Karpas-422 (cell line): ENCODE data around the gene RAPGEF5. TPM values are rescaled to one million over a fixed set of nuclear protein-coding genes. Genes with fewer than 3 reads are reported as not detected.

ENCODE experiments used
- DNase-seq: peaks from one replicate; pipeline ENCODE4 v3.0.0-alpha.2; 2015
- H2AFZ ChIP-seq: fragments of 200-600 bp; sonication (generic); 2 replicates; pipeline ENCODE4 v1.6.1; 2014; ENCODE audit warnings: antibody characterized with exemption, low read length, mixed read lengths
- H3K27ac ChIP-seq: fragments of 200-600 bp; sonication (generic); 2 replicates; pipeline ENCODE4 v1.5.1; 2014; ENCODE audit warnings: mild to moderate bottlenecking, low read length, moderate library complexity
- H3K27me3 ChIP-seq: fragments of 200-600 bp; sonication (generic); 2 replicates; pipeline ENCODE4 v1.6.1; 2014; ENCODE audit warnings: low read length, mixed read lengths
- H3K36me3 ChIP-seq: fragments of 200-600 bp; sonication (generic); 2 replicates; pipeline ENCODE4 v1.6.1; 2014; ENCODE audit warnings: low read length, mixed read lengths; ENCODE audit not compliant: insufficient read depth
- H3K4me1 ChIP-seq: fragments of 200-600 bp; sonication (generic); 2 replicates; pipeline ENCODE4 v1.6.1; 2014; ENCODE audit warnings: mild to moderate bottlenecking, low read length, mixed read lengths
- H3K4me2 ChIP-seq: fragments of 200-600 bp; sonication (generic); 2 replicates; pipeline ENCODE4 v1.6.1; 2014; ENCODE audit warnings: low read length, low read depth, mild to moderate bottlenecking; ENCODE audit not compliant: poor library complexity, severe bottlenecking
- H3K4me3 ChIP-seq: fragments of 200-600 bp; sonication (generic); 2 replicates; pipeline ENCODE4 v1.5.1; 2014; ENCODE audit warnings: mild to moderate bottlenecking, antibody characterized with exemption, low read length, mixed read lengths
- H3K79me2 ChIP-seq: fragments of 200-600 bp; sonication (generic); 2 replicates; pipeline ENCODE4 v1.6.1; 2014; ENCODE audit warnings: mild to moderate bottlenecking, low read length, mixed read lengths
- H3K9ac ChIP-seq: fragments of 200-600 bp; sonication (generic); 2 replicates; pipeline ENCODE4 v1.6.0; 2014; ENCODE audit warnings: low read length
- H3K9me2 ChIP-seq: fragments of 200-600 bp; sonication (generic), shearing (Covaris generic); replicated peaks from 2 replicates; pipeline ENCODE4 v1.6.0; 2014; ENCODE audit warnings: mild to moderate bottlenecking, low read length, moderate library complexity; ENCODE audit not compliant: insufficient read depth
- H3K9me3 ChIP-seq: fragments of 300-700, 200-600 bp; sonication (generic); 2 replicates; pipeline ENCODE4 v1.6.1; 2014; ENCODE audit warnings: low read length, mixed read lengths
- H4K20me1 ChIP-seq: fragments of 200-600 bp; sonication (generic); 2 replicates; pipeline ENCODE4 v1.6.1; 2014; ENCODE audit warnings: mild to moderate bottlenecking, antibody characterized with exemption, low read length, low read depth; ENCODE audit not compliant: insufficient read depth
- total RNA-seq: library from RNA; depleted of rRNA; stranded (reverse); fragments of >200 nt; shearing (Covaris generic); gene quantifications from 2 replicates; pipeline ENCODE4 v1.2.3, GENCODE V29; 2014; ENCODE audit warnings: low replicate concordance

Gene RAPGEF5
- total RNA-seq, 1 experiment from 2014 or later: 81.6 TPM

DNA sequence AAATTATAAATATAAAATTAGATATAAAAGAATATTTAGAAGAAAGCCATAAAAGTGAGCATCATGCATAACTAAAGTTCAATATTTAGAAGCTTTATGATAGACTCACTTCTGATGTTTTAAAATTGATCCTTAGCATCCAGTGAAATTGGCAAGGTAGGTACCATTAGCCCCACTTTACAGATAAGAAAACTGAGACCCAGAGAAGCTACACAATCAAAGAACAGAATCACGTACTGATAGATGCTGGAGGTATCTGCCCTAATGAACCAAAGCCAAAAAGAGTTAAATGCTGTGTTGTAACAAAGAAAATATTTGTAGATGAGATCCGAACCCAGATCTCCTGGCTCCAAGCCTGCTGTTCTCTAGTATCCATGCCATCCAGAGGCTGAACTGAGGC is 42.6 kb upstream of the RAPGEF5 start:
- Histone ChIP-seq H2AFZ (no peak overlapping the region), H3K79me2 (no peaks in the 10 kb centered on the region), H3K9me3 (no peaks in the 10 kb centered on the region), H3K9me2 (no peaks in the 10 kb centered on the region), H3K27me3 (no peaks in the 10 kb centered on the region), H3K27ac (no peak overlapping the region), H3K4me2 (no peak overlapping the region), H3K4me3 (no peak overlapping the region), H3K36me3 (no peaks in the 10 kb centered on the region), H3K4me1 (peaks cover 13% of the 10 kb centered on the region), H4K20me1 (no peaks in the 10 kb centered on the region), H3K9ac (no peak overlapping the region)
- no peak for DNase-seq

DNA sequence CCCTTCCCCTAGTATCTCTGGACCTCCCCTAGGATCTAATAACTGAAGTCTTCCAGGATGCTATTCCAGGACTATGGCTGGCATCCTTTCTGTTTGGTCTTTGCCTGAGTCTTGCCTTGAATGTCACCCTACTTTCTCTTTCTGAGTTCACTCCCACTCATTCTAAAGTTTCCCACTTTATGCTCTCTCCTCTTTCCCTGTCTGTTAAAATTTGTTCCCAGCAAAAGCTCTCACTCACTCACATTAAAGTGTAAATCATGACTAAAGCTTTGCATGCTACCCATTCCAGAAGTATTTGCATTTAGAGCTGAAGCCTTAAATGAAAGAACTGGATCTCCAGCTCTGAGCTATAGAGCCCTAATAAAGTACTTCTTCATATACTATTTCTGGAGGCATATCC is 42.1 kb upstream of the RAPGEF5 start:
- H3K36me3 ChIP-seq: no peaks in the 10 kb centered on the region
- H3K27me3 ChIP-seq: no peaks in the 10 kb centered on the region
- no peak overlapping the region for H3K4me3 ChIP-seq
- no peaks in the 10 kb centered on the region for H3K79me2 ChIP-seq
- no peak for DNase-seq
- H3K9ac ChIP-seq: no peak overlapping the region
- no peaks in the 10 kb centered on the region for H3K9me3 ChIP-seq
- H3K4me2 ChIP-seq: no peak overlapping the region
- H4K20me1 ChIP-seq: no peaks in the 10 kb centered on the region
- no peak overlapping the region for H3K27ac ChIP-seq
- no peak overlapping the region for H2AFZ ChIP-seq
- H3K9me2 ChIP-seq: no peaks in the 10 kb centered on the region
- peaks cover 10% of the 10 kb centered on the region for H3K4me1 ChIP-seq

DNA sequence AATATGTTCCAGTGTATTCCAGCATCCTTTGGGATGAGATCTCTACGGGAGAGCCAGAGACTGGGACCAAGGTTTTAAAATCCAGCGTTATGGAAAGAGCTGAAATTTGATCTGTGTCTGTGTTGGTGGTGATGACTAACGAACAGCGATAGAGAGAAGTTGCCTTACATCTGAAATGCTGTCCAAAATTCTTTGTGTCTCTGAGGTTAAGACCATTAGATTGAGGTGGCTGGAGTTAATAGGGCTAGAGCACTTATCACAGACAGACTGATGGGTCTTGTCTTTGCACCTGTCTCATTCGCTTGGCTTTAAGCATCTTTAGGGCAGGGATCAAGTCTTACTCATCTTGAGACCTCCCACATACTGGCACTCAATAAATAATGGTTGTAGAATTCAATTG is 41.0 kb upstream of the RAPGEF5 start:
- peaks cover 10% of the 10 kb centered on the region for H3K4me1 ChIP-seq
- no peak overlapping the region for H2AFZ ChIP-seq
- H3K36me3 ChIP-seq: no peaks in the 10 kb centered on the region
- no peak for DNase-seq
- no peaks in the 10 kb centered on the region for H3K27me3 ChIP-seq
- H3K9me2 ChIP-seq: no peaks in the 10 kb centered on the region
- no peak overlapping the region for H3K27ac ChIP-seq
- no peak overlapping the region for H3K4me2 ChIP-seq
- no peak overlapping the region for H3K4me3 ChIP-seq
- H4K20me1 ChIP-seq: no peaks in the 10 kb centered on the region
- H3K9me3 ChIP-seq: no peaks in the 10 kb centered on the region
- no peak overlapping the region for H3K9ac ChIP-seq
- H3K79me2 ChIP-seq: no peaks in the 10 kb centered on the region

DNA sequence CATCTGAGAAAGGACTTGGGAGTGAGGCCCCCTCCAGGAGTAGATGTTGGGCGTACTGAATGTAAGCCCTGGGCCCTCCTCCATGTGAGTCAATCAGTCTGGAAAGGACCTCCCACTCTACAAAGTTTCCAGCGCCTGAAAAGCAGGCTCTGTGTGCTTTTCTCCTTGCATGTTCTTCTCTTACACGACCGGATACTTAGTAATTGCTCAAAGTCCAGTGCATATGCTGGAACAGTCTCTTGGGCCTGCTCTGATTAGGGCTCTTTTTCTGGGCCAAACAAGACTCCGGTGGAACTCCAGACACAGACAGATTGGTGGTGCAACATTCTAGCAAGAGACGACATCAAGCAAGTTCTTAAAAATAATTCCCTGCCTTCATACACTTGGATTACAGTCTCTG is 38.3 kb upstream of the RAPGEF5 start:
- H3K9ac ChIP-seq: no peak overlapping the region
- H3K36me3 ChIP-seq: no peaks in the 10 kb centered on the region
- H3K9me3 ChIP-seq: no peaks in the 10 kb centered on the region
- no peaks in the 10 kb centered on the region for H4K20me1 ChIP-seq
- H3K27me3 ChIP-seq: no peaks in the 10 kb centered on the region
- H3K79me2 ChIP-seq: no peaks in the 10 kb centered on the region
- no peaks in the 10 kb centered on the region for H3K9me2 ChIP-seq
- DNase-seq: no peak
- H3K27ac ChIP-seq: no peak overlapping the region
- no peak overlapping the region for H3K4me3 ChIP-seq
- H2AFZ ChIP-seq: no peak overlapping the region
- H3K4me1 ChIP-seq: peaks cover 11% of the 10 kb centered on the region
- H3K4me2 ChIP-seq: no peak overlapping the region

DNA sequence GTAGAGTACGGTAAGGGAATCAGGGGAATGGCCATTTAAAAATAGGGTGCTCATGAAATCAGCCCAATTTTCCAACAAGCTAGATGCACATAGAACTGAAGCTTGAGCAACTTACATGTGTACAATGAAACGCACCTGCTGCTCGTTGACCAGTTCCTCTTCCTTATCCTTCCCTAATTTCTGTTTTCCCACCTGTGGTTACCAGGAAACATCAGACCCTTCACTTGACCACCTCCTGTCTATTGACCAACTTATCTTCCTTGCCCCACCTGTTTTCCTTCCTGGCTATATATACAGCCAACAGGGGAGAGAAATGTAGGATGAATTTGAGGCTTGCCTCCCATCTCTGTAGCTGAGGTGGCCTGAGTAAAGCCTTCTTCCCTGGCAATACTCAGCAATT is 37.8 kb upstream of the RAPGEF5 start:
- DNase-seq: no peak
- no peak overlapping the region for H3K27ac ChIP-seq
- H3K9me3 ChIP-seq: no peaks in the 10 kb centered on the region
- H3K36me3 ChIP-seq: no peaks in the 10 kb centered on the region
- H3K4me1 ChIP-seq: peaks cover 8% of the 10 kb centered on the region
- H3K9ac ChIP-seq: no peak overlapping the region
- no peaks in the 10 kb centered on the region for H4K20me1 ChIP-seq
- H3K79me2 ChIP-seq: no peaks in the 10 kb centered on the region
- no peak overlapping the region for H3K4me2 ChIP-seq
- H3K9me2 ChIP-seq: no peaks in the 10 kb centered on the region
- no peak overlapping the region for H3K4me3 ChIP-seq
- H2AFZ ChIP-seq: no peak overlapping the region
- no peaks in the 10 kb centered on the region for H3K27me3 ChIP-seq

DNA sequence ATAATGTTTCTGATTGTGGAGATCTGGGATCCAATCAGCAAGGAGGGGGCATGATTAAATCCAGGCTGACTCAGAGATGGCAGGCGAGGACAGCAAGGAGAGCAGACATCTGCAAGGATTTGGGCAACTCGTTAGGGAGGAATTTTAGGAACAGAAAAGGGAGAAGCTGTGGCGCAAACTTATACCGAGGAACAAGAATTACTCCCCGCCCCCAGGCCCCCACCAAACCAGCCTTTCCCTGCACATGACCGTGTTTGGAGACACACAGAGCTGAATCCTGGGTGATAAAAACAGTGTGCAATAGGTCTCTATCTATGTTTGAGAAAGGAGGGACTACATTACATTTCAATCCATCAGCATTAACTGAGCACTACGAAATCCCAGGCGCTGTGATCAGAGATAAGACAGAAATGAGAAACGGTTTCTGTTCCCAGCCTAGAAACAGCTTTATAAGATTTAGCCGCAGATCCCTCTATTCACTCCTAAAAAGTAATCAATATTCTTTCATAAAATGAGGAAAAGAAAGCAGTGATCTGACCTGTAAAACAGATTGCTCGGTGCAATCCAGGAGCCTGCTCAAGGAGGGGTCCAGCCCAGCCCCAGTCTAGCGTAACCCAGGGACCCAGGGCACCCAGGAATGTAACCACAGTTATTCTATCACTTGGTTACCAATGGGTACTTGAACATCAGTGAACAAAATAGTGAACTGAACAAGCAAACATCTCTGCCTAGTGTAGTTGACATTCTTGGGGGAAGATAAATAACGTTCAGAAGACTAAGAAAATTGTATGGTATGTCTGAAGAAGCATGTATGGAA is 37.2 kb upstream of the RAPGEF5 start:
- peaks cover 9% of the 10 kb centered on the region for H3K4me1 ChIP-seq
- H3K9me3 ChIP-seq: no peaks in the 10 kb centered on the region
- H3K4me2 ChIP-seq: no peak overlapping the region
- no peak for DNase-seq
- no peak overlapping the region for H2AFZ ChIP-seq
- no peak overlapping the region for H3K9ac ChIP-seq
- no peaks in the 10 kb centered on the region for H3K27me3 ChIP-seq
- H3K36me3 ChIP-seq: no peaks in the 10 kb centered on the region
- H3K4me3 ChIP-seq: no peak overlapping the region
- H3K9me2 ChIP-seq: no peaks in the 10 kb centered on the region
- H3K79me2 ChIP-seq: no peaks in the 10 kb centered on the region
- H4K20me1 ChIP-seq: no peaks in the 10 kb centered on the region
- H3K27ac ChIP-seq: no peak overlapping the region

DNA sequence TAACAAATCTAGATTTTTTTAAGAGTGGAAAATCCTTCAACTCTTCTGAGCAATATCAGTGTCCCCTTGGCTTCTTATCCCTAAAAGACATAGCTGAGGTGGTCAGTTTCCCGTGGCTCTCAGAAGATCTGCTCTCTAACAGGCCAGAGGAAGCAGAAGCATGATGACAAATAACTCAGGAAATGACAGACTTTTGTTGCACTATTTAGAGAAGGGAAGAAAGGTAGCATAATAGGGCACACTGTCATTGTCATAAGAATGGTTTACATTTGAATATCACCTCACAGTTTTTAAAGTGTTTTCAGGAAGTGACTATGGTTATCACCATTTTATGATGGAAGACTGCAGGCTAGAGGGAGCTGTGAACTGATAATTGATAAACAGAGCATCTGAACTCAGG is 33.6 kb upstream of the RAPGEF5 start:
- Histone ChIP-seq H3K4me2 (no peak overlapping the region), H3K27ac (no peak overlapping the region), H3K79me2 (no peaks in the 10 kb centered on the region), H3K27me3 (no peaks in the 10 kb centered on the region), H2AFZ (no peak overlapping the region), H3K9ac (no peak overlapping the region), H3K36me3 (no peaks in the 10 kb centered on the region), H3K4me3 (no peak overlapping the region), H4K20me1 (no peaks in the 10 kb centered on the region), H3K9me2 (no peaks in the 10 kb centered on the region), H3K4me1 (peaks cover 45% of the 10 kb centered on the region), H3K9me3 (no peaks in the 10 kb centered on the region)
- no peak for DNase-seq

DNA sequence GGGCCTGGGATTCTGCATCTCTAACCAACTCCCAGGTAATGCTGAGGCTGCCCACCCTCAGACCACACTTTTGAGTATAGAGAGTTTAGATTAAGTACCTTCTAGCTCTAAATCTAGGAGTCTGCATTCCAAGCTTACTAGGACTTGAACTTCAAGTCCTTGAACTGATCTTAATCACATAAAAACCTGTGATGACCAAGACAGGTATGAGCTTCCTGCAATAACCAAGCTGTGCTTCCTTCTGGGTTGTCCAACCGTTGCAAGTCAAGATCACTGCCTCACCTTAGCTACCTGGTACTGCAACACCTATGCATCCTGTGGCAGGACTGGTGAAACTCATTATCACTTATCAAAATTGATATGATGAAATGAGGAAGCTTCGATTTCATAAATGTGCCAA is 32.9 kb upstream of the RAPGEF5 start:
- H3K4me1 ChIP-seq: peaks cover 51% of the 10 kb centered on the region

More for the DNA sequence above, 32.9 kb upstream of the RAPGEF5 start:
- Histone ChIP-seq H2AFZ (no peak overlapping the region), H3K27me3 (no peaks in the 10 kb centered on the region), H3K4me3 (no peak overlapping the region), H3K9me3 (no peaks in the 10 kb centered on the region), H3K36me3 (no peaks in the 10 kb centered on the region), H4K20me1 (no peaks in the 10 kb centered on the region), H3K79me2 (no peaks in the 10 kb centered on the region), H3K9me2 (no peaks in the 10 kb centered on the region), H3K27ac (no peak overlapping the region), H3K9ac (no peak overlapping the region), H3K4me2 (no peak overlapping the region)
- no peak for DNase-seq
